ENCODE measurements around the gene RPL12. TPM values are rescaled to one million over a fixed set of nuclear protein-coding genes. Genes with fewer than 3 reads are reported as not detected.

Gene RPL12
- total and polyA plus RNA-seq, 2 donors (not counting 1 experiment from before 2014, with no cell fraction given) = 1,387 to 1,973 TPM

DNA sequence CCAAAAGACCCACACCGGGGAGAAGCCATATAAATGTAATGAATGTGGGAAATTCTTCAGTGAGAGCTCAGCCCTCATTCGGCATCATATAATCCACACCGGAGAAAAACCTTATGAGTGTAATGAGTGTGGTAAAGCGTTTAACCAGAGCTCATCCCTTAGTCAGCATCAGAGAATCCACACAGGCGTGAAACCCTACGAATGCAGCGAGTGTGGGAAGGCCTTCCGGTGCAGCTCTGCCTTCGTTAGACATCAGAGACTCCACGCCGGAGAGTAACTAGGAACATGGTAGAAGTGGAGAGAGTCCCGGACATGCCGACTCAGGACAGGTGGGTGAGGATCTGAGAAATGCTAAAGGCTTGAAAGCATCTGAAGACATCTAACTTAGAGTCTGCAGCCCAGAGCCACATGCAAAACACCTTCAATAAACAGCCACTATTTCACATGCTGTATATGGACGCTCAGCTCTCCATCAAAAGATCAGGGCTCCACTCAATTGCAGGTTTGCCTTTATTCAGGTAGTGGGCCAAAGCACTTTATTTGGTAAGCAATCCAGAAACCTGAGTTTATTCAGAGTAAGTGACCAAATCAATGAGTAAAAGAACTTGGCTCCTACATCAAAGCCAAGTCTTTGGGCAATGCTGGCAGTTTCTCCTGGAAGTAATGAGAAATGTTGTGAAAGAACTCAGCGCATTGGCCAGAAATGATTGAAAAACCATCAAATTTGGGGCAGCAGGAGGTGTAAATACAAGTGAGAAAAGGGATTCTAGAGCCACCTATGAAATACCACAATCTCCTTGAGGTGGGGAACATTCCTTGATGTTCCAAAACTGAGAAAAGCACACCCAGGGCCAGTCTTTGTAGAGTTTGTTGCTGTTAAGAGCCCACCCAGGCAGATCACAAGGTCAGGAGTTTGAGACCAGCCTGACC lies 6.0 kb downstream of the RPL12 start:
- Histone ChIP-seq H3K27ac (ENCODE audit: insufficient read depth, low read length) (no peak overlapping the region), H3K9ac (ENCODE audit: insufficient read depth, low read length) (no peak overlapping the region), H4K20me1 (ENCODE audit: control insufficient read depth, extremely low read depth, insufficient read depth, low read length) (peaks cover 3% of the 10 kb centered on the region), H3K36me3 (ENCODE audit: control insufficient read depth, insufficient read depth, low read length) (peaks cover 40% of the 10 kb centered on the region), H3K4me3 (replicated peaks in 1 of 4; ENCODE audit: control extremely low read depth in 1 of 4, insufficient read depth in 1 of 4, low read depth in 3 of 4, low read length in 4 of 4) (no peak overlapping the region), H3K4me1 (ENCODE audit: control insufficient read depth, extremely low read depth, insufficient read depth, low read length) (peaks cover 2% of the 10 kb centered on the region), H3K27me3 (ENCODE audit: control insufficient read depth, insufficient read depth, low read length) (no peaks in the 10 kb centered on the region), H3K79me2 (ENCODE audit: control insufficient read depth, insufficient read depth, low read length) (peaks cover 22% of the 10 kb centered on the region), H3K9me3 (ENCODE audit: control insufficient read depth, insufficient read depth, low read depth, low read length) (peaks cover 4% of the 10 kb centered on the region), H2AFZ (ENCODE audit: low read length) (no peak overlapping the region), H3K4me2 (ENCODE audit: extremely low read depth, insufficient read depth, low read length) (no peak overlapping the region)
- TF ChIP-seq, protein P1, sequence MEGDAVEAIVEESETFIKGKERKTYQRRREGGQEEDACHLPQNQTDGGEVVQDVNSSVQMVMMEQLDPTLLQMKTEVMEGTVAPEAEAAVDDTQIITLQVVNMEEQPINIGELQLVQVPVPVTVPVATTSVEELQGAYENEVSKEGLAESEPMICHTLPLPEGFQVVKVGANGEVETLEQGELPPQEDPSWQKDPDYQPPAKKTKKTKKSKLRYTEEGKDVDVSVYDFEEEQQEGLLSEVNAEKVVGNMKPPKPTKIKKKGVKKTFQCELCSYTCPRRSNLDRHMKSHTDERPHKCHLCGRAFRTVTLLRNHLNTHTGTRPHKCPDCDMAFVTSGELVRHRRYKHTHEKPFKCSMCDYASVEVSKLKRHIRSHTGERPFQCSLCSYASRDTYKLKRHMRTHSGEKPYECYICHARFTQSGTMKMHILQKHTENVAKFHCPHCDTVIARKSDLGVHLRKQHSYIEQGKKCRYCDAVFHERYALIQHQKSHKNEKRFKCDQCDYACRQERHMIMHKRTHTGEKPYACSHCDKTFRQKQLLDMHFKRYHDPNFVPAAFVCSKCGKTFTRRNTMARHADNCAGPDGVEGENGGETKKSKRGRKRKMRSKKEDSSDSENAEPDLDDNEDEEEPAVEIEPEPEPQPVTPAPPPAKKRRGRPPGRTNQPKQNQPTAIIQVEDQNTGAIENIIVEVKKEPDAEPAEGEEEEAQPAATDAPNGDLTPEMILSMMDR (conservative IDR thresholded peaks at IDR 0.05 in 1 of 2, IDR thresholded peaks at IDR 0.05 in 1 of 2; ENCODE audit: low read depth in 1 of 2, low read length in 2 of 2) = no peak
- TF ChIP-seq EZH2 (IDR thresholded peaks at IDR 0.05; ENCODE audit: low read length, missing control alignments) = no peak
- DNase-seq (ENCODE audit: low read depth in 2 of 2) = peak; percentile 42 to 49

DNA sequence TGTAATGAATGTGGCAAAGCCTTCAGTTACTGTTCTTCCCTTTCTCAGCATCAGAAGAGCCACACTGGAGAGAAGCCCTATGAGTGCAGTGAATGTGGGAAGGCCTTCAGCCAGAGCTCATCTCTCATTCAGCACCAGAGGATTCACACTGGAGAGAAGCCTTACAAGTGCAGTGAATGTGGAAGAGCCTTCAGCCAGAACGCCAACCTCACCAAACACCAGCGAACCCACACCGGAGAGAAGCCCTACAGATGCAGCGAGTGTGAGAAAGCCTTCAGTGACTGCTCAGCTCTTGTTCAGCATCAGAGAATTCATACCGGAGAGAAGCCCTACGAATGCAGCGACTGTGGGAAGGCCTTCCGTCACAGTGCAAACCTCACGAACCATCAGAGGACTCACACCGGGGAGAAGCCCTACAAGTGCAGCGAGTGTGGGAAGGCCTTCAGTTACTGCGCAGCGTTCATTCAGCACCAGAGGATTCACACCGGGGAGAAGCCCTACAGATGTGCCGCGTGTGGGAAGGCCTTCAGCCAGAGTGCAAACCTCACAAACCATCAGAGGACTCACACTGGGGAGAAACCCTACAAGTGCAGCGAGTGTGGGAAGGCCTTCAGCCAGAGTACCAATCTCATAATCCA lies 6.8 kb downstream of the RPL12 start:
- Histone ChIP-seq H3K79me2 (ENCODE audit: control insufficient read depth, insufficient read depth, low read length) (peaks cover 14% of the 10 kb centered on the region), H3K9me3 (ENCODE audit: control insufficient read depth, insufficient read depth, low read depth, low read length) (peaks cover 4% of the 10 kb centered on the region), H3K9ac (ENCODE audit: insufficient read depth, low read length) (no peak overlapping the region), H3K36me3 (ENCODE audit: control insufficient read depth, insufficient read depth, low read length) (peaks cover 39% of the 10 kb centered on the region), H2AFZ (ENCODE audit: low read length) (no peak overlapping the region), H3K4me2 (ENCODE audit: extremely low read depth, insufficient read depth, low read length) (no peak overlapping the region), H3K27ac (ENCODE audit: insufficient read depth, low read length) (no peak overlapping the region), H3K4me1 (ENCODE audit: control insufficient read depth, extremely low read depth, insufficient read depth, low read length) (peaks cover 2% of the 10 kb centered on the region), H4K20me1 (ENCODE audit: control insufficient read depth, extremely low read depth, insufficient read depth, low read length) (no peaks in the 10 kb centered on the region), H3K4me3 (replicated peaks in 1 of 4; ENCODE audit: control extremely low read depth in 1 of 4, insufficient read depth in 1 of 4, low read depth in 3 of 4, low read length in 4 of 4) (no peak overlapping the region), H3K27me3 (ENCODE audit: control insufficient read depth, insufficient read depth, low read length) (no peaks in the 10 kb centered on the region)
- DNase-seq (ENCODE audit: low read depth in 2 of 2) = no peak
- no peak for TF ChIP-seq EZH2 (IDR thresholded peaks at IDR 0.05; ENCODE audit: low read length, missing control alignments)
- TF ChIP-seq, protein P1 (conservative IDR thresholded peaks at IDR 0.05 in 1 of 2, IDR thresholded peaks at IDR 0.05 in 1 of 2; ENCODE audit: low read depth in 1 of 2, low read length in 2 of 2) = no peak

- H3K4me3 ChIP-seq (replicated peaks in 1 of 4; ENCODE audit: control extremely low read depth in 1 of 4, insufficient read depth in 1 of 4, low read depth in 3 of 4, low read length in 4 of 4) = no peak overlapping the region
- H3K27ac ChIP-seq (ENCODE audit: insufficient read depth, low read length) = no peak overlapping the region
- TF ChIP-seq, protein P1 (conservative IDR thresholded peaks at IDR 0.05 in 1 of 2, IDR thresholded peaks at IDR 0.05 in 1 of 2; ENCODE audit: low read depth in 1 of 2, low read length in 2 of 2) = no peak
- TF ChIP-seq EZH2 (IDR thresholded peaks at IDR 0.05; ENCODE audit: low read length, missing control alignments) = no peak
- no peak overlapping the region for H3K9ac ChIP-seq (ENCODE audit: insufficient read depth, low read length)
- H3K4me1 ChIP-seq (ENCODE audit: control insufficient read depth, extremely low read depth, insufficient read depth, low read length) = no peaks in the 10 kb centered on the region
- H2AFZ ChIP-seq (ENCODE audit: low read length) = no peak overlapping the region
- H3K27me3 ChIP-seq (ENCODE audit: control insufficient read depth, insufficient read depth, low read length) = no peaks in the 10 kb centered on the region
- DNase-seq (ENCODE audit: low read depth in 2 of 2) = no peak
- H3K36me3 ChIP-seq (ENCODE audit: control insufficient read depth, insufficient read depth, low read length) = peaks cover 29% of the 10 kb centered on the region
- H4K20me1 ChIP-seq (ENCODE audit: control insufficient read depth, extremely low read depth, insufficient read depth, low read length) = no peaks in the 10 kb centered on the region
- H3K79me2 ChIP-seq (ENCODE audit: control insufficient read depth, insufficient read depth, low read length) = no peaks in the 10 kb centered on the region
- no peak overlapping the region for H3K4me2 ChIP-seq (ENCODE audit: extremely low read depth, insufficient read depth, low read length)
- no peaks in the 10 kb centered on the region for H3K9me3 ChIP-seq (ENCODE audit: control insufficient read depth, insufficient read depth, low read depth, low read length)
Measured at GRCh38 chr9:127438394-127438793, 12.8 kb downstream of the RPL12 start.
